ENCODE data around the gene KDSR.

KDSR gene

DNA sequence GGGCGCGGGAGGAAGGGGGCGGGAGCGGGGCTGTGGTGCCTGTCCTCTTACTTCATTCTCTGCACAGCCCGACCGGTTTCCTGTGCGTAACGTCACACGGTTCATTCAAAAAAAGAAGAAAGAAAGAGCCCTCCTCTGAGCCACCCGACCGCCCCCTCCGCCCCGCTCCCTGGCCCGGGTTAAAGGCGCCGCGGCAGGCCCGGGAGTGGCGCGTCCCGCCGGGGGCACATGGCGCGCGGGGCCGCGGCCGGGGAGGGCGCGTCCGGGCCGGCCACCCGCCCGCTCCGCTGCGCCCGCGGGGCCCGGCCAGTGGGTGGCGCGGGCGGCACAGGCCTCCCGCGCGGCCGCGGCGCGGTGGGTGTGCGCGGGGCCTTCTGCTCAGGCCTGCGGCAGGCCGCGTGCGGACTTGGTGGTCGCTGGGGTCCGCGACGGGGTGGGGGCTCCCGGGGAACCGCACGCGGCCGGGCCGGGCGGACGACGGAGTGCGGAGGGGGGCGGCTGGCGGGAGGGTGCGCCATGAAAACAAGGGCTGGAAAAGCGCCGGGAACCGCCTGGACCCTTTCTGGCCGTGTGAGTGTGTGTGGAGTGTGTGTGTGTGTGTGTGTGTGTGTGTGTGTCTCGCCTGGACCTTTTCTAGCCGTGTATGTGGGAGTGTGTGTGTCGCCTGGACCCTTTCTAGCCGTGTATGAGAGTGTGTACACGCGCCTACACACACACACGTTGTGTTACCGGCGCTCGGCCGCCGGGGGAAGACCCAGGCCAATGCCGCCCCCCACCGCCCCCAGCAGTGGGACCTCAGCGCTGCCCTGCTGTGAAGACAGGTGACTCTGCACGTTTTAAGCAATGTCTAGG lies 46.7 kb downstream of the KDSR start:
- DNase-seq, result peak; percentile 62

DNA sequence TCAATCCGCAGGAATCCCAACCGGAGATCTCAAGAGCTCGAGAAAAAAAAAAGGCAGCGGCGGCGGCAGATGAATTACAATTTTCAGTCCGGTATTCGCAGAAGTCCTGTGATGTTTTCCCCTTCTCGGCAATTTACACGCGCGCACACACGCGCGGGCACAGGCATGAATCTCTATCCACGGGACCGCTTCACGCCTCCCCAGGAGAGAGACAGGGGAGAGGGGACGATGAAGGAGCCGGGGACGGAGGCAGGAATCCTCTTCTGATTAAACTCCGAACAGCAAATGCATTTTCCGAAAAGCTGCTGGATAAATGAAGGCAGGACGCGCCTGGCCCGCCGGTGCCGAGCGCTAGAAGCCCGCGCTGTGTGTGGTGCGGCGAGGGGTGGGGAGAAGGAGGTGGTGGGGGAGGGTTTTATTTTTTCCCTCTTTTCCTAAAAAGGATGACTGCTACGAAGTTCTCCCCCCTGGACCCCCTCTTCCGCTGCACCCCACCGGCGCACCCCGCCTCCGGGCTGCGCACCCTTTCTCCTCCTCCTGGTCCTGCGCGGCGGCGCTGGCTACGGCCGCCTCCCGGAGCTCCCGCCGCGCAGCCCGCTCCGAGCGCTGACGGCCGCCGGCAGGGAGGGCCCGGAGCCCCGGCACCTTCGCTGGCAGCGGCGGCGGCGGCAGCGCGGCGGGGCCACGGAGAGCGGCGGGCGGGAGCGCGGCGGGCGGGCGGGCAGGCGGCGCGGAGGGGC lies 47.5 kb downstream of the KDSR start, which contains the start of gene BCL2:
BCL2 (minus strand) TSS at position 387 of the 740 bp plus-strand sequence.
- DNase-seq, result no peak

DNA sequence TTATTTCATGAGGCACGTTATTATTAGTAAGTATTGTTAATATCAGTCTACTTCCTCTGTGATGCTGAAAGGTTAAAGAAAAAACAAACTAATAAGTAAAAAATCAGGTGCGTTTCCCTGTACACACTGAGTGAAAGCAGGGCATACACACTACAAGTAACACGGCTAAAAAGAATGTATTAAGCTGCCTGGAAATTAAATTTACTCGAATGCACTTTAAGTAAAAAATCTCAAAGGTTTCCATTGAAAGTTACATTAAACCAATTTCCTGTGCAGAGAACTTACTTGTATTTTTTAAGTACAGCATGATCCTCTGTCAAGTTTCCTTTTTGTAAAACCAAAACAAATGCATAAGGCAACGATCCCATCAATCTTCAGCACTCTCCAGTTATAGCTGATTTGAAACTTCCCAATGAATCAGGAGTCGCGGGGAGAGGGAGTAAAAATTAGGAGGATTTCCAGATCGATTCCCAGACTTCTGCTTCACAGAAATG lies 48.1 kb downstream of the KDSR start:
- no peak for DNase-seq

DNA sequence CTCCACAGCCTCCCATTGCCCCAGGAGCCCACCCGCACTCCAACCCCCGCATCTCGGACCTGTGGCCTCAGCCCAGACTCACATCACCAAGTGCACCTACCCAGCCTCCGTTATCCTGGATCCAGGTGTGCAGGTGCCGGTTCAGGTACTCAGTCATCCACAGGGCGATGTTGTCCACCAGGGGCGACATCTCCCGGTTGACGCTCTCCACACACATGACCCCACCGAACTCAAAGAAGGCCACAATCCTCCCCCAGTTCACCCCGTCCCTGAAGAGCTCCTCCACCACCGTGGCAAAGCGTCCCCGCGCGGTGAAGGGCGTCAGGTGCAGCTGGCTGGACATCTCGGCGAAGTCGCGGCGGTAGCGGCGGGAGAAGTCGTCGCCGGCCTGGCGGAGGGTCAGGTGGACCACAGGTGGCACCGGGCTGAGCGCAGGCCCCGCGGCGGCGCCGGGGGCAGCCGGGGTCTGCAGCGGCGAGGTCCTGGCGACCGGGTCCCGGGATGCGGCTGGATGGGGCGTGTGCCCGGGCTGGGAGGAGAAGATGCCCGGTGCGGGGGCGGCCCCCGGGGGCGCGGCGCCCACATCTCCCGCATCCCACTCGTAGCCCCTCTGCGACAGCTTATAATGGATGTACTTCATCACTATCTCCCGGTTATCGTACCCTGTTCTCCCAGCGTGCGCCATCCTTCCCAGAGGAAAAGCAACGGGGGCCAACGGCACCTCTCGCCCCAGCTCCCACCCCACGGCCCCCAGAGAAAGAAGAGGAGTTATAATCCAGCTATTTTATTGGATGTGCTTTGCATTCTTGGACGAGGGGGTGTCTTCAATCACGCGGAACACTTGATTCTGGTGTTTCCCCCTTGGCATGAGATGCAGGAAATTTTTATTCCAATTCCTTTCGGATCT lies 48.8 kb downstream of the KDSR start:
- DNase-seq, result no peak

GRCh38 chr18:63317556-63317946 lies 49.5 kb downstream of the KDSR start:
- no peak for DNase-seq

- DNase-seq, result no peak
Measured at GRCh38 chr18:63316612-63317555, 50.1 kb downstream of the KDSR start.

DNA sequence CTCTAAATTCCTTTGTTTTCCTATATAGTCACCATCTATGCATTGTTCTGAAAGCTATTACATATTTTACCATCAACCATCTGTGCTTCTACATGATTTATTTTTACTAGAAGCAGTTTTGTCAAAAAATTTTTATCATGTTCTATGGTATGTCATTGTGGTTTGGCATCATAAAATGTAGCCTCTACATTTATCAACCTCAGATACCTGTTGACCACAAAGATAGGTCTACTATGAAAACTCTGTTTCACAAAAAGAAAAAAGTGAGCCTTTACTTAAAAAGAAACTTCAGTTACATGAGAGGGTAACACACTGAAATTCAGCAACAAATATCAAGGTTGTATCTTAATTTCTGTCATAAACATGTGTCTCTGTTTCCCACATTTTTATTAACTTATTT lies 51.1 kb downstream of the KDSR start:
- DNase-seq, result no peak

DNA sequence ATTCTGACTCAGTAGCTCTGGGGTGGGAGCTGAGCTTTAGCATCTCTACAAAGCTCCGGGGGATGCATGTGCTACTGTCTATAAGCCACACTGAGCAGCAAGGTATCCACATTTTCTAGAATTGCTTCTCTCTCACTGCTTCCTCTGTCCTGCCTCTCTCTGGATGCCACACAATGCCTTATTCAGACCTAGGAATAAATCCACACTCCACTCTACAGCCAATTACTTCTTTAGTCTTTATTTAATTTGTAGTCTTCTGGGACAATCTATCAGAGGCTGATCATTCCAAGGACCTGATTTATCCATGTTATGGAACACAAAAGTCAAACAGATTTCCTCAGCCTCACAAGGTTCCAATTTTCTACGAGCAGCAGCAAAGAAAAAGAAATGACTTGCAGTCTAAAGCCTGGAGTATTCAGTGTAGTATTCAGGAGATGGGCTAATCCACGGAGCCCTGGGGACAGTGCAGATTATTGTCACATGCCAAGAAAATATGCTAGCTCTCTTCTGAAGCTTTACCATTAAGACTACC lies 51.8 kb downstream of the KDSR start:
- DNase-seq, result no peak

DNA sequence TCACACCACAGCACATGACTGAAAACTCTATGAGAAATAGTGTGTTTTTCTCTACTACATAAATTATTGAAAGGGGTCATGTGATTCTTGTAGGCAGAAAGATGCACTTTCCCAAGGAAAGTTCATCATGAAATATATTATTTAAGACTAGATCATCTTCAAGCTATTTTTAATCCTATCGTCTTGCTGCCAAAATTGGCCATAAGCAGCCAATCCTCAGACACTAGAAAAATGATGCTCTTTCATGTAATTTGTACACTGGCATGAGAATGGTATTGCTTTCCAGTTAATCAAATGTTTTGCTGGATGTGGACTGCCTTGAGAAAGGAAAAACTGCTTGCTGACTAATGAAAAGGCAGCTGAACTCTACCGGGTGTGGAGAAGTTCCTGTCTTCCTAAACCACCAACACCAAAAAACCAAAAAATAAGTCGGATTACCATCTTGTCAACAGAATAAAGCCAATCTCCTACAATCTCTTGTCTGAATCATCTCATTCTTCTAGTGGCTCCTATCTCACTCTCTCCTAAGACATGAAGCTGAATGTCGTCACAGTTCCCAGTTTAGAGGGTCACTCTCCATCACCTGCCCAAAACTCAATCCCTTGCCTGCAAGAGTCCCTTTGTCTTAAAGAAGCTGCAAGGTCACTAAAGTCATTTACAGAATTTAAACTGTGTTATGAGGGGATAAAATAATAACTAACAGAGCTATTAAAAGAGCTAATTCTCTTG lies 52.8 kb downstream of the KDSR start:
- no peak for DNase-seq

GRCh38 chr18:63313396-63313917 lies 53.5 kb downstream of the KDSR start:
- no peak for DNase-seq

DNA sequence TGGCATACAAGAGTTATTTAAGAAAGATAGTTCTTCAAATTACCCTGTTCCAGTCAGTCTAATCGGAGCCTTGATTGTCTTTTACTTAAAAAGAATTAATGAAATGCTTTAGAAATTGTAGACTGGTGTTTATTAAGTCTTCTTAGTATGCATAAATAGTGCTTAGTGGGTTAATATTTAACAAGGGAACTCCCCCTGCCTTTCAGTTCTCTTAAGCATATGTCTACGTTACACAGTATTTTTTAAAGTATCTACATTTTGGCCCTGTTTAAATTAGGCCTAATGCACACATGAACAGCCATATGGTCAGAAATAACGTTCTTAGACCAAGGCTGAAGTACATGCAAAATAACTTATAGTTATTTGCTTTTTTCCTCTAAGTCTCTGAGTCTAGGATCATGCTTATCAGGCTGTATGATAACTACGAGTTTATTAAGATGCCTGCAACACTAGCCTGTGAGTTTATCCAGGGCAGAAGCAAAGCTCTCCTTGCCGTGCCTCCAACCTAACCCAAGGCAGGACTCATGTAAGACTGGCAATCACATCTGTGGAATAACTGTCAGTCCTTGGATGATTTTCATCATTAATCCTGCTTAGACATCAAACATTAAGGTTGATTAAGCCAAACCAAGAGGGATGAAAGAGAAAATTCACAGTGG lies 54.1 kb downstream of the KDSR start:
- no peak for DNase-seq

- no peak for DNase-seq
Measured at GRCh38 chr18:63312019-63312409, 55.0 kb downstream of the KDSR start.

GRCh38 chr18:63311118-63312018 lies 55.6 kb downstream of the KDSR start:
- DNase-seq, result no peak

DNA sequence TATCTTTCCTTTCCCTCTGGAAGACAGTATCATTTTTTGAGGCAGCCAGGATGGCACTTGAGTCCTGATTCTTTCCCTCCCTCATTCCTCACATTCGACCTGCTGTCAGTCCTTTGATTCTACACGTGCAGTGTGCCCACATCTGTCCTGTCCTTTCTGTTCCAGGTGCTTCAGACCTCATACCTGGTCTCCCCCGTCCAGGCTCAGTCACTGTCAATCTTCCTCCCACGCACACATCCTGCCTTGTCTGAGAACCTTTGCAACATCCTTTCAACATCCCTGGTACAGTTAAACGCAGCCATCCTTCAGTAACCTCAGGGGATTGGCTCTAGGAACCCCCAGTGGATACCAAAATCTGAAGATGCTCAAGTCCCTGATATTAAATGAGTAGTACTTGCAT lies 57.6 kb downstream of the KDSR start:
- DNase-seq, result no peak

GRCh38 chr18:63307551-63308200 lies 59.3 kb downstream of the KDSR start:
- peak; percentile 49 for DNase-seq

GRCh38 chr18:63306819-63307550 lies 60.0 kb downstream of the KDSR start:
- no peak for DNase-seq

GRCh38 chr18:63306249-63306648 lies 60.8 kb downstream of the KDSR start:
- DNase-seq, result no peak

- no peak for DNase-seq
Measured at GRCh38 chr18:63303547-63303946, 63.5 kb downstream of the KDSR start.
